ENCODE measurements around the gene MYOM1.

DNA sequence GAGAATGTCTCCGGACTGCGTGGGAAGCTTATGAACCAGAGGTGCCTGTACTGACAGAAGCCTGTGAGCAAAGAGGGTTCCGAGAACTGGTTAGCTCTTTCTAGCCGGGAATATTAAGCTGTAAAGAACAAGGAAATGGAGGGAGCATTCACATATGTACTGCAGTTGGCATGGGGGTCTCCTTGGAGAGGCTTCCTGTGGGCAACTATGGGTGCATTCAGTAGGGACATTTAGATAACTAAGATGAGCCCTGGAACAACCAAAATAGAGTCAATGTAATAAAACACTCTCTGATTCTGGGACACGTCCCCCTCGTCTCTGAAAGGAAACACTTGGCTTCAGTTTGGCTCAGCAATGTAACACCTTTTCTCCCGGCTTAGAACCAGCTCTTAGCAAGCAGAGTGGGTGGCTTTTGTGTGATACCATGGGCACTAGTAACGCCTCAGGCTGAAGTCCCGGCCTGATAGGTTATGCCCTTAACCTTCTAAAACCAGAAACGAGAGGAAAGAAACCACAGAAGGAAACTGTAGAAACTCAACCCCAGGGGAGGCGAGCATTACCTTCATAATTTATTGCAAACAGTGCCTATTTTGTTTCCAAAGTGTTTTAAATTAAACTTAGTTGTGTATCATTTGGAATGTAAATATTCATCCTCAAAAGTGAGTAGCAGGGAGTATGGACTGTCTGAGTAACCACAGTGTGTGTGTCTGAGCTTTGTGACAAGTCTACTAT, 158.0 kb downstream of the MYOM1 start:
- TF ChIP-seq, protein P1, sequence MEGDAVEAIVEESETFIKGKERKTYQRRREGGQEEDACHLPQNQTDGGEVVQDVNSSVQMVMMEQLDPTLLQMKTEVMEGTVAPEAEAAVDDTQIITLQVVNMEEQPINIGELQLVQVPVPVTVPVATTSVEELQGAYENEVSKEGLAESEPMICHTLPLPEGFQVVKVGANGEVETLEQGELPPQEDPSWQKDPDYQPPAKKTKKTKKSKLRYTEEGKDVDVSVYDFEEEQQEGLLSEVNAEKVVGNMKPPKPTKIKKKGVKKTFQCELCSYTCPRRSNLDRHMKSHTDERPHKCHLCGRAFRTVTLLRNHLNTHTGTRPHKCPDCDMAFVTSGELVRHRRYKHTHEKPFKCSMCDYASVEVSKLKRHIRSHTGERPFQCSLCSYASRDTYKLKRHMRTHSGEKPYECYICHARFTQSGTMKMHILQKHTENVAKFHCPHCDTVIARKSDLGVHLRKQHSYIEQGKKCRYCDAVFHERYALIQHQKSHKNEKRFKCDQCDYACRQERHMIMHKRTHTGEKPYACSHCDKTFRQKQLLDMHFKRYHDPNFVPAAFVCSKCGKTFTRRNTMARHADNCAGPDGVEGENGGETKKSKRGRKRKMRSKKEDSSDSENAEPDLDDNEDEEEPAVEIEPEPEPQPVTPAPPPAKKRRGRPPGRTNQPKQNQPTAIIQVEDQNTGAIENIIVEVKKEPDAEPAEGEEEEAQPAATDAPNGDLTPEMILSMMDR (IDR thresholded peaks at IDR 0.05; ENCODE audit: poor library complexity): no peak
- TF ChIP-seq EZH2 (IDR thresholded peaks at IDR 0.05; ENCODE audit: borderline replicate concordance): no peak
- no peak for TF ChIP-seq EZH2phosphoT487 (IDR thresholded peaks at IDR 0.05; ENCODE audit: low read depth, severe bottlenecking, unreplicated experiment)

Measured in hepatocyte (in vitro differentiated cells).